ENCODE data around the gene LPCAT2.

DNA sequence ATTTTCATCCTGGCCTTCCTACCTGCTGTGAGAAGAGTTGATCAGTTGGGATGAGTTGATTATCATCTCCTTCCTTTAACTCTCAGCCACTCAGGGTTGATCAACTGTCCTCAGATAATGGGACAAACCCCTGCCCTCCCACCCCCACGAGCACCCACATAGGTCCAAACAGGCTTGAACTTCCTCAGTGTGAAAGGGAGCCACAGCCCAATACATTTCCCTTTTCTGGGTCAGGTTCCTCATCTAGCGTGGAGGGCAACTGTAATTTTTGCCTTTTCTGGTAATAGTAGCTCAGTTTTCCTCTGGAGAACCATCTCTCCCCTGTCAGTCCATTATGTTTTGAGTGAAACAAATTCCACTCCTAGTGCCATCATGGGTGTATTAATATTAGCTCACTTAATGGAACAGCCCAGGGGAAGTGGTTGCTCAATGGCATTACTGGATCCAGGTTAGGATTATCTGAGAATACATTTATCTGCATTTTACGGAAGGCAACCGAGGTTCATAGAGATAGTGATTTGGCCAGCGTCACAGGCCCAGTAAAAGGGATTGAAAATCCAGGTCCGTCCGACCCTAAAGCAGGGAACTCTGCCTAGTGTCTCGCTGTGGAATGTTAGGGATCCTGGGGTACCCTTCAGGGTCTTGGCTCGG is 476 bp upstream of the LPCAT2 start:
- TF ChIP-seq POLR2A (IDR thresholded peaks at IDR 0.05; ENCODE audit: low read depth, low read length) (no peak), POLR2AphosphoS5 (IDR thresholded peaks at IDR 0.05; ENCODE audit: low read depth, low read length) (no peak)

All from GM12891 (cell line).